Mucosa of stomach (tissue), 1 donor: Measurements from ENCODE around the gene TFAP2A.

Experiments used
- H3K27me3 ChIP-seq: one replicate; pipeline ENCODE4 v1.7.0; 2013; ENCODE audit warnings: mild to moderate bottlenecking, low read length; ENCODE audit not compliant: control insufficient read depth, insufficient read depth
- H3K36me3 ChIP-seq: one replicate; pipeline ENCODE4 v1.7.0; 2013; ENCODE audit warnings: low read length; ENCODE audit not compliant: control insufficient read depth, insufficient read depth
- H3K4me1 ChIP-seq: one replicate; pipeline ENCODE4 v1.7.0; 2013; ENCODE audit warnings: mild to moderate bottlenecking, low read length; ENCODE audit not compliant: control insufficient read depth, insufficient read depth
- H3K4me3 ChIP-seq: one replicate; pipeline ENCODE4 v1.7.0; 2013; ENCODE audit warnings: low read length
- H3K9ac ChIP-seq: one replicate; pipeline ENCODE4 v1.7.0; 2013; ENCODE audit warnings: mild to moderate bottlenecking, low read length, moderate library complexity
- H3K9me3 ChIP-seq: one replicate; pipeline ENCODE4 v1.7.0; 2013; ENCODE audit warnings: mild to moderate bottlenecking, low read length, moderate library complexity; ENCODE audit not compliant: control insufficient read depth
- donor health status: Pancreatic carcinoma.

Gene TFAP2A

GRCh38 chr6:10389739-10390494 is 25.0 kb downstream of the TFAP2A start:
- no peak overlapping the region for H3K4me3 ChIP-seq
- H3K36me3 ChIP-seq, result no peaks in the 10 kb centered on the region
- H3K27me3 ChIP-seq, result peaks cover 96% of the 10 kb centered on the region
- no peak overlapping the region for H3K9ac ChIP-seq
- no peaks in the 10 kb centered on the region for H3K4me1 ChIP-seq
- H3K9me3 ChIP-seq, result peaks cover 5% of the 10 kb centered on the region

DNA sequence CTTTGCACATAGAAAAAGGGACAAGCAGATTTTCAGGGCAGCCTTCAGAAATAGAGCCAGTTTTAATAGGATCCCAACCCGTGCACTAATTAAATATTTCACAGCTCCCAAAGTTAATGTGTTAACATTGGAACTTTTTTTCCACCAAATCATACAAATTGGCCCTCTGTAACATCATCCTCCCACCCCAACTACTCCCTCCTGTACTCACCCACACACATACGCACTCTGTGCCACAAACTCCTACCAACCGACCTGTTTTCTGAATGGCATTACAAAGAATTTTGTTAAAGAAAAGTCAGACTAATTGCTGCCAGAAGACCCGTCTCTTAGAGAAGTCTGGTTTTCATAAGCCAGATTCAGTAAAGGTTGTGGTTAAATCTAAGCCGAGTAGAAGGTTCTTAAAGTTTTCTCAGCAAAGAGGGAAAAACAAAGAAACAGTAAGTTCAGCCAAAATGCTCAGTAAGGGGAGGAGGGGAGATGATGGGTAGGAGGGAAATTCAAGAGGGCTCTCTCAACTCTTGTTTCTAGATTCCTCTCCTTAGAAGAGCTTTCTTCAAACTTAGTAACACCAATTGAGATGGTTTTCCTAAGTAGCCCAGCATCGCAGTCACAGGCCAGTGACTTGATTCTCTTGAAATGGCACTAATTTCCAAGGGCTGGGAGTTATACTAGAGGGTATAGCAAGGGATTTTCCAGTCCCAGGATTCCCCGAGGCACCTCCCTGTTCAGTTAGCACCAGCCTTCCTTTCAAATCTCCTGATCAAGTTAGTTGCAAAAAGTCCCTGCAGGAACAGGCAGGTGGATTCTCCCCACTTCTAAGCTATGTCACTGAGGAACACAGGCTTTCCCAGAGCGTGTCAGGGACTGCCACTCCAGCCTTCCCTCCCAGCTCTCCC is 27.9 kb downstream of the TFAP2A start:
- H3K4me3 ChIP-seq, result no peak overlapping the region
- H3K27me3 ChIP-seq, result peaks cover 97% of the 10 kb centered on the region
- peaks cover 5% of the 10 kb centered on the region for H3K9me3 ChIP-seq
- no peak overlapping the region for H3K9ac ChIP-seq
- no peaks in the 10 kb centered on the region for H3K36me3 ChIP-seq
- peaks cover 5% of the 10 kb centered on the region for H3K4me1 ChIP-seq

DNA sequence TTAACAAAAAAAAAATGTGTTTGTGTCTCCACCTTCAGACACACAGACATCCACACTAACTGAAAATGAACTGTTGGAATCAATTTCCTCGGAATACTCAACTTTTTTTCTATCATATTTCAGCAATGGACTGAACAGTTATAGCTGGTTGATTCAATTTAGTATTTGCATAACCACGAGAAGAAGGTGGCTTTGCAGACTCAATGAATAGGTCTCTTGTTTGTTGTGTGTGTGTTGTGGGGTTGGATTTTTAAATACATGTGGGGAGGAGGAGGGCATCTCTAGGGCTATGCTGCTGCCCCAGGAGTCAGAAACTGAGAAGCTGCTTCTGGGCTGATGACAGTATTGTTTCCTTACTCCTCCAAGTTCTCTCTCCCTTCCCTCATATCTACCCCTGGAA is 28.7 kb downstream of the TFAP2A start:
- H3K4me3 ChIP-seq, result no peak overlapping the region
- peaks cover 10% of the 10 kb centered on the region for H3K4me1 ChIP-seq
- H3K9ac ChIP-seq, result no peak overlapping the region
- peaks cover 5% of the 10 kb centered on the region for H3K9me3 ChIP-seq
- H3K27me3 ChIP-seq, result peaks cover 97% of the 10 kb centered on the region
- H3K36me3 ChIP-seq, result no peaks in the 10 kb centered on the region

DNA sequence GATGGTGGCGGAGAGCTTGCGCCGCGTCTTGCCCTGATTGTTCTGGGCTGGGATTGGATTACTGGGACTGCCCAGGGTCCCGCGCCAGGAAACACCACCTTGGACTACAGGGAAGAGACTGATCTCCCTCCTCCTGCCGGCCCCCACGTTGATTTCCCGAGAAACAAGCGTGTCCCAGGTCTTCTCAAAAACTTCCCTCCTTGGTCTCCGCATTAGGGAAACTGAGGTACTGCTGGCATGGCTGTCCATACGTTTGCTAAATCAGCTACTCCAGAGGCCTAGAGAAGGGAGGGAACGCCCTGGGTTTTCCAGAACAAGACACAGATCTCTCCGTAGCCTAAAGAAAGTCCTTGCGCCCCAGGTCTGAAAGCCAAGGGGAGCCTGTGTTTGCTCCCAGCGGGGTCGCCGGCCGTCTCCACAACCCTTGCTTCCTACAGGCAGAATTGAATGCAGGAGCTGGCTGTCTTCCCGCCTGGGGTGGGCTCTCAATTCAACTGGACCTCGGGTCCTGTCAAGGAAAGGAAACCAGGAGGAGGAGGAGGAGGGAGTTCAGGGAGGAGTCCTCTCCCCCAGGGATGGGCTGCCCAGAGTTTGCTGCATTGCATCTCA is 29.2 kb downstream of the TFAP2A start:
- H3K9me3 ChIP-seq, result peaks cover 5% of the 10 kb centered on the region
- no peaks in the 10 kb centered on the region for H3K36me3 ChIP-seq
- H3K9ac ChIP-seq, result no peak overlapping the region
- no peak overlapping the region for H3K4me3 ChIP-seq
- peaks cover 97% of the 10 kb centered on the region for H3K27me3 ChIP-seq
- peaks cover 10% of the 10 kb centered on the region for H3K4me1 ChIP-seq

- Histone ChIP-seq H3K4me3 (no peak overlapping the region), H3K4me1 (peaks cover 10% of the 10 kb centered on the region), H3K9ac (no peak overlapping the region), H3K9me3 (peaks cover 5% of the 10 kb centered on the region), H3K27me3 (peaks cover 92% of the 10 kb centered on the region), H3K36me3 (no peaks in the 10 kb centered on the region)
Measured at GRCh38 chr6:10384610-10385523, 30.0 kb downstream of the TFAP2A start.

DNA sequence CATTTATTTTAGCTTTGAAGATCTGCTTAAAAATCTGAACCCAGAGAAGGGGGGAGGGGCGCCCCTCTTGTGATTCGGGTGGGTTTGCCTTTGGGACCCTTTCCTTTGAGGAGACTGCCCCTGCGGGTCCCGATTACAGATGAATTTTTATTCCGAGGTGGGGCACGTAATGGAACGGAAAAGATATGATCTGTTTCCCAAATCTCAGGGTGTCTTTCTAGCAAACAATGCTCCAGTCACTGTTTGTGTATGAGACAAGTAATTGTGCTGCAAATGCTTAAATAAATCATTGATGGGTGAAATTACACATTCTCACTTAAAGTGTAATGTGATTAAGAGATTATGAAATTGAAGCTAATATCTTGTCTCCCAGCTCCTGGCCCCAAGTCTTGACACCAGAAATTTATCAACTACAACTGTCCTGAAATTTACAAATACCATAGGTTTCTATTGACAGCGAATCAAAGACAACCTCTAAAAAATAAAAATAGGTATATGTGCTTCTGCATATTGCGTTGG is 30.7 kb downstream of the TFAP2A start:
- Histone ChIP-seq H3K4me1 (peaks cover 10% of the 10 kb centered on the region), H3K36me3 (no peaks in the 10 kb centered on the region), H3K9me3 (peaks cover 5% of the 10 kb centered on the region), H3K9ac (no peak overlapping the region), H3K27me3 (peaks cover 85% of the 10 kb centered on the region), H3K4me3 (no peak overlapping the region)

DNA sequence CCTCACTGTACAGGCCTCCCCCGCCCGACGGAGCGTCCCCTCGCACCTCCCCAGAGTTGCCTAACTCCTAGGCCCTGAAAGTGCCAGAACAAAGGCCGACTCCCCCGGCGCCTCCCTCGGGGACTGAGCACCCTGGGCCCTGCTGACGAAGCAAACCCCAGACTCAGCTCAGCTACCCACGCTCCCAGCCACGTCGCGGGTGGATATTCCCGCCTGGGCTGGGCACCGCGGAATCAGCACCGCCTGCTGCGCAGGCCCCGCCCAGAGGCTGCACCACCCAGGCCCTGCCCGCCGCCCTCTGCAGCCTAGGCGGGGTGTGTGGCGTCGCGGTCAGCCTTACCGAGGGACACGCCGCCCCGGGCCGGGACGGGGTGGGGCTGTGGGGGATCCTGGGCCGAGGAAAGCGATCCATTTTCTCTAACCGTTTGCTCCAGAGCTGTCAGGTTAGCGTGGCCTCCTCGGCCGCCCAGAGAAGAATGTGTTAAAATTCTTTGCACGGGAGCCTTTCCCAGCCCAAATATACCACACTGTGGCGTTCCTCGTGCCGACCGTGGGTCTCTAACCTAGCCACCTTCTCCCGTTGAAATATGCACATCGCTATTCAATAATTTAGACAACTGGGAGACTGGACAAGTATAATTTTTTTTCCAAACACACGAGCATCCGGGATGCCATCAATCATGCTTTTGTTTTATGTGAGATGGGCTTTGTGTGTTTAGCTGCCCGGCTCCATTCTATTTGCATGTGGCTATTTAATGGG is 31.4 kb downstream of the TFAP2A start:
- Histone ChIP-seq H3K36me3 (no peaks in the 10 kb centered on the region), H3K9me3 (peaks cover 5% of the 10 kb centered on the region), H3K27me3 (peaks cover 79% of the 10 kb centered on the region), H3K4me3 (no peak overlapping the region), H3K9ac (no peak overlapping the region), H3K4me1 (peaks cover 10% of the 10 kb centered on the region)

GRCh38 chr6:10382728-10383330 is 32.0 kb downstream of the TFAP2A start:
- Histone ChIP-seq H3K4me1 (peaks cover 10% of the 10 kb centered on the region), H3K9ac (no peak overlapping the region), H3K36me3 (no peaks in the 10 kb centered on the region), H3K9me3 (peaks cover 5% of the 10 kb centered on the region), H3K4me3 (no peak overlapping the region), H3K27me3 (peaks cover 74% of the 10 kb centered on the region)

DNA sequence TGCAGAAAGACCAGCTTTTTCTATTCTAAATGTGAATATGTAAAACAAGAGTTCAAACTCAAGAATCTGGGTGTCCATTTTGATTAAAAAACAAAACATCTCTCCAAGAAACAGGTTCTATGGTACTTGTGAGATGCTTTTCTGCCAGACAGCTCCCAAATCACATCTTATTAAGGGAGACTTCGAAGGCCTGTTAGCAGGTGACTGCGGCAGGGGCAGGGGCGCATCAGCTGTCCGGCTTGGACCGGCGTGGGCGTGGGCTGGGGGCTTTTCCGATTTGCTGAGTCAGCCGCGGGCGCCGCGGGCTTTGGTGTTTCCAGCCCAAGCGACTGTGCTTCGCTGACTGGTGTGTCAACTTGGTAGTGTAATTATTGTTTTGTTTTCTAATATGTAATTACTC is 32.6 kb downstream of the TFAP2A start:
- Histone ChIP-seq H3K36me3 (no peaks in the 10 kb centered on the region), H3K9me3 (peaks cover 5% of the 10 kb centered on the region), H3K27me3 (peaks cover 69% of the 10 kb centered on the region), H3K9ac (no peak overlapping the region), H3K4me1 (peaks cover 10% of the 10 kb centered on the region), H3K4me3 (no peak overlapping the region)

- Histone ChIP-seq H3K27me3 (peaks cover 64% of the 10 kb centered on the region), H3K4me3 (no peak overlapping the region), H3K9ac (no peak overlapping the region), H3K36me3 (no peaks in the 10 kb centered on the region), H3K9me3 (peaks cover 5% of the 10 kb centered on the region), H3K4me1 (peaks cover 10% of the 10 kb centered on the region)
Measured at GRCh38 chr6:10381830-10382208, 33.1 kb downstream of the TFAP2A start.
